Keratinocyte (primary cell): ENCODE measurements around the gene CNN2. TPM values are rescaled to one million over a fixed set of nuclear protein-coding genes. Genes with fewer than 3 reads are reported as not detected.

ENCODE experiments used
- DNase-seq: peaks from one replicate; pipeline ENCODE4 v3.0.0-alpha.2; 2011; ENCODE audit warnings: low read depth, missing footprints, low spot score
- FAIRE-seq: peaks from 2 replicates; lab custom pipeline; 2011; peaks lifted over from hg19 to GRCh38; lab: Jason Lieb, UNC
- H2AFZ ChIP-seq: 2 replicates; pipeline ENCODE4 v1.6.0; 2012; ENCODE audit warnings: low read length, control low read depth, inconsistent platforms; ENCODE audit not compliant: control insufficient read depth
- H3K27ac ChIP-seq: 2 replicates; pipeline ENCODE4 v1.5.1; 2011; ENCODE audit warnings: low read length; ENCODE audit not compliant: control insufficient read depth, insufficient read depth
- H3K27me3 ChIP-seq: 3 replicates; pipeline ENCODE4 v1.6.0; 2011; ENCODE audit warnings: low read length; ENCODE audit not compliant: control insufficient read depth, insufficient read depth; ENCODE audit errors: extremely low read depth
- H3K36me3 ChIP-seq, 2 experiments: 2 replicates in 1 of 2; 3 replicates in 1 of 2; pipeline ENCODE4 v1.5.1; 2011; ENCODE audit warnings: low read length in 2 of 2, mild to moderate bottlenecking in 1 of 2; ENCODE audit not compliant: control insufficient read depth in 2 of 2, insufficient read depth in 2 of 2; ENCODE audit errors: extremely low read depth in 1 of 2
- H3K4me1 ChIP-seq: 3 replicates; pipeline ENCODE4 v1.5.1; 2011; ENCODE audit warnings: low read length; ENCODE audit not compliant: control insufficient read depth, insufficient read depth; ENCODE audit errors: extremely low read depth
- H3K4me2 ChIP-seq: 3 replicates; pipeline ENCODE4 v1.6.0; 2011; ENCODE audit warnings: low read depth, low read length; ENCODE audit not compliant: control insufficient read depth, insufficient read depth; ENCODE audit errors: extremely low read depth
- H3K4me3 ChIP-seq, 3 experiments: fragments of 200-600 bp in 1 of 3; sonication (generic) in 1 of 3; 2 replicates in 2 of 3; 3 replicates in 1 of 3; pipeline ENCODE4 v1.5.1; 2011 to 2016; ENCODE audit warnings: low read length in 3 of 3, mild to moderate bottlenecking in 3 of 3, control low read depth in 2 of 3, inconsistent platforms in 1 of 3, low read depth in 1 of 3, mixed read lengths in 1 of 3, mixed run types in 1 of 3, moderate library complexity in 1 of 3; ENCODE audit not compliant: control insufficient read depth in 2 of 3, insufficient read depth in 2 of 3; ENCODE audit errors: extremely low read depth in 1 of 3
- H3K79me2 ChIP-seq: 2 replicates; pipeline ENCODE4 v1.6.0; 2012; ENCODE audit warnings: low read length; ENCODE audit not compliant: control insufficient read depth, insufficient read depth
- H3K9ac ChIP-seq: 3 replicates; pipeline ENCODE4 v1.6.0; 2011; ENCODE audit warnings: low read length; ENCODE audit not compliant: control insufficient read depth, insufficient read depth; ENCODE audit errors: extremely low read depth
- H3K9me1 ChIP-seq: 3 replicates; pipeline ENCODE4 v1.6.0; 2011; ENCODE audit warnings: low read length; ENCODE audit not compliant: control insufficient read depth, insufficient read depth; ENCODE audit errors: extremely low read depth
- H3K9me3 ChIP-seq: 2 replicates; pipeline ENCODE4 v1.5.1; 2012; ENCODE audit warnings: low read depth, low read length; ENCODE audit not compliant: control insufficient read depth
- H4K20me1 ChIP-seq: 3 replicates; pipeline ENCODE4 v1.6.0; 2011; ENCODE audit warnings: low read length; ENCODE audit not compliant: control insufficient read depth, insufficient read depth; ENCODE audit errors: extremely low read depth
- EZH2 ChIP-seq: IDR thresholded peaks from one replicate; pipeline ENCODE4 v1.6.1; 2012; ENCODE audit warnings: inconsistent platforms, mild to moderate bottlenecking, low read length, moderate library complexity
- dilution Hi-C: fragments of 300-500 bp; cut with MboI; formaldehyde crosslinking; loops from one replicate; pipeline ENCODE4 v1.7.0; 2020; ENCODE audit warnings: low sequenced_read_pairs; ENCODE audit not compliant: extremely low pct_ligation_motif_present
- polyA plus RNA-seq, 5 experiments: library from polyadenylated mRNA; depleted of rRNA in 3 of 5; stranded (reverse) in 3 of 5; stranded (forward) in 1 of 5; unstranded in 1 of 5; fragments of >200 nt; gene quantifications; 1 replicate in 1 of 5; 2 replicates in 3 of 5; 3 replicates in 1 of 5; pipeline versions ENCODE4 v1.2.1 to v1.2.3, GENCODE V29; 2011 to 2012; ENCODE audit warnings: missing spikeins in 2 of 5, low read depth in 1 of 5, low replicate concordance in 1 of 5
- TF ChIP-seq, protein P1 (sequence below), 3 experiments: IDR thresholded peaks in 1 of 3; conservative IDR thresholded peaks in 1 of 3; optimal IDR thresholded peaks in 1 of 3; 2 replicates in 2 of 3; 3 replicates in 1 of 3; pipeline versions ENCODE3 to v1.5.1; 2011; ENCODE audit warnings: low read length in 3 of 3, mild to moderate bottlenecking in 3 of 3, moderate library complexity in 2 of 3, control low read depth in 1 of 3, inconsistent platforms in 1 of 3; ENCODE audit not compliant: insufficient read depth in 2 of 3; ENCODE audit errors: extremely low read depth in 1 of 3

Gene CNN2
- polyA plus RNA-seq, 1 donor (not counting 4 experiments of a cell fraction or from before 2014, with no cell fraction given), result 136 TPM

DNA sequence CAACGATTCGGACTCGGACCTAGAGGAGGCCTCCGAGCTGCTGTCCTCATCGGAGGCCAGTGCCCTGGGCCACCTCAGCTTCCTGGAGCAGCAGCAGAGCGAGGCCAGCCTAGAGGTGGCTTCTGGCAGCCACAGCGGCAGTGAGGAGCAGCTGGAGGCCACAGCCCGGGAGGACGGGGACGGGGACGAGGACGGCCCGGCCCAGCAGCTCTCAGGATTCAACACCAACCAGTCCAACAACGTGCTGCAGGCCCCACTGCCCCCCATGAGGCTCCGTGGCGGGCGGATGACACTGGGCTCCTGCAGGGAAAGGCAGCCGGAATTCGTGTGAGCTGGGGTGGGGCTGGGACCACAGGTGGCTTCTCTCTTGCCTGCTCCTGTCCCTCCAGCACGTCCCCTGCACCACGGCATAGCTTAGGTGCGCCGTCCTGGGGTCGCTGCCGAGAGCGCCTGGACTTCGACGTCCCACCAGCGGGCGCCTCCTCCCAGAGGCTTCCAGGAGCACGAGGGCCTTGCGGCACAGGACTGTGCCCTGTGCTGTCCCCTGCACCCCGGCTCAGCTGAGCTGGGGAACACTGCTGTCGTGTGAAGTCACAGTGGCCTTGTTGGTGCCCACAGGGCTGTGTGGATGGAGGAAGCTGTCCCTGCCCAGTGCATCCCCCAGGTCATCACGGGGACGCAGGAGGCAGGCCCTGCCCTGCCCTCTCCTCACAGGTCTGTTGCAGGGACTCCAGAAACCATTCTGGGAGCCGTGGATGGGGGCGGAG lies 59.5 kb downstream of the CNN2 start:
- Histone ChIP-seq H3K9me3 (no peaks in the 10 kb centered on the region), H2AFZ (no peak overlapping the region), H3K79me2 (no peaks in the 10 kb centered on the region), H3K4me2 (no peak overlapping the region), H3K27me3 (no peaks in the 10 kb centered on the region), H3K9ac (no peak overlapping the region), H3K4me1 (peaks cover 4% of the 10 kb centered on the region), H3K4me3 (no peak overlapping the region), H3K9me1 (no peaks in the 10 kb centered on the region), H4K20me1 (no peaks in the 10 kb centered on the region), H3K27ac (no peak overlapping the region), H3K36me3 (peaks cover 21 to 22% of the 10 kb centered on the region in 2 experiments)
- dilution Hi-C loops, result no loop called here
- no peak for FAIRE-seq
- DNase-seq, result no peak
- no peak for TF ChIP-seq EZH2
- TF ChIP-seq, protein P1, sequence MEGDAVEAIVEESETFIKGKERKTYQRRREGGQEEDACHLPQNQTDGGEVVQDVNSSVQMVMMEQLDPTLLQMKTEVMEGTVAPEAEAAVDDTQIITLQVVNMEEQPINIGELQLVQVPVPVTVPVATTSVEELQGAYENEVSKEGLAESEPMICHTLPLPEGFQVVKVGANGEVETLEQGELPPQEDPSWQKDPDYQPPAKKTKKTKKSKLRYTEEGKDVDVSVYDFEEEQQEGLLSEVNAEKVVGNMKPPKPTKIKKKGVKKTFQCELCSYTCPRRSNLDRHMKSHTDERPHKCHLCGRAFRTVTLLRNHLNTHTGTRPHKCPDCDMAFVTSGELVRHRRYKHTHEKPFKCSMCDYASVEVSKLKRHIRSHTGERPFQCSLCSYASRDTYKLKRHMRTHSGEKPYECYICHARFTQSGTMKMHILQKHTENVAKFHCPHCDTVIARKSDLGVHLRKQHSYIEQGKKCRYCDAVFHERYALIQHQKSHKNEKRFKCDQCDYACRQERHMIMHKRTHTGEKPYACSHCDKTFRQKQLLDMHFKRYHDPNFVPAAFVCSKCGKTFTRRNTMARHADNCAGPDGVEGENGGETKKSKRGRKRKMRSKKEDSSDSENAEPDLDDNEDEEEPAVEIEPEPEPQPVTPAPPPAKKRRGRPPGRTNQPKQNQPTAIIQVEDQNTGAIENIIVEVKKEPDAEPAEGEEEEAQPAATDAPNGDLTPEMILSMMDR (optimal IDR thresholded peaks at IDR 0.05 in 1 of 3, IDR thresholded peaks at IDR 0.05 in 1 of 3, conservative IDR thresholded peaks at IDR 0.05 in 1 of 3; ENCODE audit: extremely low read depth in 1 of 3, insufficient read depth in 2 of 3, low read length in 3 of 3), result no peak

GRCh38 chr19:1086613-1087012 lies 60.2 kb downstream of the CNN2 start:
- FAIRE-seq, result no peak
- H3K4me1 ChIP-seq, result peaks cover 3% of the 10 kb centered on the region
- H3K36me3 ChIP-seq, result peaks cover 21 to 24% of the 10 kb centered on the region in 2 experiments
- H3K9me3 ChIP-seq, result no peaks in the 10 kb centered on the region
- no peak overlapping the region for H3K4me3 ChIP-seq
- H3K9ac ChIP-seq, result no peak overlapping the region
- TF ChIP-seq EZH2, result no peak
- TF ChIP-seq, protein P1 (optimal IDR thresholded peaks at IDR 0.05 in 1 of 3, IDR thresholded peaks at IDR 0.05 in 1 of 3, conservative IDR thresholded peaks at IDR 0.05 in 1 of 3; ENCODE audit: extremely low read depth in 1 of 3, insufficient read depth in 2 of 3, low read length in 3 of 3), result no peak
- peaks cover 2% of the 10 kb centered on the region for H3K79me2 ChIP-seq
- dilution Hi-C loops, result no loop called here
- H3K27me3 ChIP-seq, result no peaks in the 10 kb centered on the region
- no peak overlapping the region for H3K27ac ChIP-seq
- H3K4me2 ChIP-seq, result no peak overlapping the region
- H2AFZ ChIP-seq, result no peak overlapping the region
- H3K9me1 ChIP-seq, result no peaks in the 10 kb centered on the region
- no peaks in the 10 kb centered on the region for H4K20me1 ChIP-seq
- DNase-seq, result no peak
